ENCODE measurements around the gene RFX4.

Gene RFX4

DNA sequence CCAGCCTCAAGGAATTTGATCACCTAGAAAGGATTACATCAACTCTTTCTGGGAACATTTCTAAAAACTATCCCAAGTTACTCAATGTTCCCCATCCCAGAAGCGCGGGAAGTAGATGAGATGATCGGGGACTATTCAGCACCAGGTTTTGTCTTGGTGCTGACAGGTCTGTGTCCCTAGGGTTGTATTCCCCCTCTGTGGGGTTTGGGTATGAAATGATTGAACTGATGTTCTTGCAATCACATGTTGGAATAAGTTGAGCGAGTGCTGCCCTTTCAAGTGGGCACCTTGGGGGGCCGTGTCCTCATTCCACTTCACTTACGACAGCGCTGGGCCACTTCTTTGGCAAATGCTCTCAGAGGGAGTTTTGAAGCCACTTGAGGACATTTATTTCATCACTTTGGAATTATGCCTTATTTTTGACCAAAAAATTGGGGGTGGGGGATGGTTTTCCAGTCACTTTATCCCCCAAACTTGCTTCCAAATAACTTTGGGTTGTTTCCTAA, 69.8 kb downstream of the RFX4 start:
- peaks cover 9% of the 10 kb centered on the region for H3K27me3 ChIP-seq (ENCODE audit: control insufficient read depth, insufficient read depth, low read length)
- no peaks in the 10 kb centered on the region for H3K9me3 ChIP-seq (replicated peaks; ENCODE audit: low read length)
- no peak overlapping the region for H3K4me2 ChIP-seq (ENCODE audit: low read length)
- H3K9ac ChIP-seq (ENCODE audit: low read depth, low read length), result no peak overlapping the region
- H3K4me3 ChIP-seq (ENCODE audit: low read length), result no peak overlapping the region
- no peaks in the 10 kb centered on the region for H3K36me3 ChIP-seq (ENCODE audit: insufficient read depth, low read length)
- no peaks in the 10 kb centered on the region for H3K4me1 ChIP-seq (ENCODE audit: control insufficient read depth, insufficient read depth, low read length)

DNA sequence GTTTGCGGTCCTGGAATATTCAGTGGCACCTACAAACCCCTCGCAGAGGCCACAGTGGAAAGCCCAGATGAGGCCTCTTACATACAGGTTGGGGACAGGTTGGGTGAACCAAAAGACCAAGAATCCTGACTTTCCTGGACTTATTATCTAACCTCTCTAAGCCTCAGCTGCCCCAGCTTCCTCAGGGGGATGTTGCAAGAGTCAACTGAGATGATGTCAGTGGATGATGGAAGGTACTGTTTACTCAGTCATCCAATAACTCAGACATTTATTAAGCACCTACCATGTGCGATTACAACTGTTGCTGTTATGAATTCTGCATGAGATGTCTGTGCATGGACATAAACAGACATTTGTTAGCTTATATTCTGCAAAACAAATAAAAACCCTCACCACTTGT, 72.8 kb downstream of the RFX4 start:
- no peak overlapping the region for H3K4me2 ChIP-seq (ENCODE audit: low read length)
- H3K9ac ChIP-seq (ENCODE audit: low read depth, low read length), result no peak overlapping the region
- no peaks in the 10 kb centered on the region for H3K4me1 ChIP-seq (ENCODE audit: control insufficient read depth, insufficient read depth, low read length)
- H3K4me3 ChIP-seq (ENCODE audit: low read length), result no peak overlapping the region
- H3K36me3 ChIP-seq (ENCODE audit: insufficient read depth, low read length), result no peaks in the 10 kb centered on the region
- H3K9me3 ChIP-seq (replicated peaks; ENCODE audit: low read length), result no peaks in the 10 kb centered on the region
- peaks cover 4% of the 10 kb centered on the region for H3K27me3 ChIP-seq (ENCODE audit: control insufficient read depth, insufficient read depth, low read length)

GRCh38 chr12:106657488-106657887, 74.7 kb downstream of the RFX4 start:
- no peak overlapping the region for H3K9ac ChIP-seq (ENCODE audit: low read depth, low read length)
- H3K36me3 ChIP-seq (ENCODE audit: insufficient read depth, low read length), result no peaks in the 10 kb centered on the region
- H3K4me1 ChIP-seq (ENCODE audit: control insufficient read depth, insufficient read depth, low read length), result no peaks in the 10 kb centered on the region
- H3K27me3 ChIP-seq (ENCODE audit: control insufficient read depth, insufficient read depth, low read length), result peaks cover under 1% of the 10 kb centered on the region
- no peaks in the 10 kb centered on the region for H3K9me3 ChIP-seq (replicated peaks; ENCODE audit: low read length)
- H3K4me3 ChIP-seq (ENCODE audit: low read length), result no peak overlapping the region
- H3K4me2 ChIP-seq (ENCODE audit: low read length), result no peak overlapping the region

DNA sequence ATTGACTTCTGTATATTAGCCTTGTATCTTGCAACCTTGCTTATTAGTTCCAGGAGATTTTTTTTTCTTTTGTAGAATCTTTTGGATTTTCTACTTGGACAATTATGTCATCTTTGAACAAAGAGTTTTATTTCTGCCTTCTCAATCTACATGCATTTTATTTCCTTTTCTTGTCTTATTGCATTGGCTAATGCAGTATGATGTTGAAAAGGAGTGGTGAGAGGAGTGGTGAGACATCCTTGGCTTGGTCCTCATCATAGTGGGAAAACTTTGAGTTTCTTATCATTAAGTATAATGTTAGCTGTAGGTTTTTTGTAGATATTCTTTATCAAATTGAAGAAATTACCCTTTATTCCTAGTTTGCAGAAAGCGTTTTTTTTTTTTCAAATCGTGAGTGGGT, 80.6 kb downstream of the RFX4 start:
- Histone ChIP-seq H3K4me3 (ENCODE audit: low read length) (no peak overlapping the region), H3K9me3 (replicated peaks; ENCODE audit: low read length) (peaks cover 3% of the 10 kb centered on the region), H3K4me2 (ENCODE audit: low read length) (no peak overlapping the region), H3K9ac (ENCODE audit: low read depth, low read length) (no peak overlapping the region), H3K36me3 (ENCODE audit: insufficient read depth, low read length) (no peaks in the 10 kb centered on the region), H3K27me3 (ENCODE audit: control insufficient read depth, insufficient read depth, low read length) (no peaks in the 10 kb centered on the region), H3K4me1 (ENCODE audit: control insufficient read depth, insufficient read depth, low read length) (no peaks in the 10 kb centered on the region)

GRCh38 chr12:106669216-106669615, 86.4 kb downstream of the RFX4 start:
- Histone ChIP-seq H3K9ac (ENCODE audit: low read depth, low read length) (no peak overlapping the region), H3K36me3 (ENCODE audit: insufficient read depth, low read length) (no peaks in the 10 kb centered on the region), H3K4me2 (ENCODE audit: low read length) (no peak overlapping the region), H3K9me3 (replicated peaks; ENCODE audit: low read length) (no peaks in the 10 kb centered on the region), H3K4me3 (ENCODE audit: low read length) (no peak overlapping the region), H3K4me1 (ENCODE audit: control insufficient read depth, insufficient read depth, low read length) (no peaks in the 10 kb centered on the region), H3K27me3 (ENCODE audit: control insufficient read depth, insufficient read depth, low read length) (peaks cover 5% of the 10 kb centered on the region)

DNA sequence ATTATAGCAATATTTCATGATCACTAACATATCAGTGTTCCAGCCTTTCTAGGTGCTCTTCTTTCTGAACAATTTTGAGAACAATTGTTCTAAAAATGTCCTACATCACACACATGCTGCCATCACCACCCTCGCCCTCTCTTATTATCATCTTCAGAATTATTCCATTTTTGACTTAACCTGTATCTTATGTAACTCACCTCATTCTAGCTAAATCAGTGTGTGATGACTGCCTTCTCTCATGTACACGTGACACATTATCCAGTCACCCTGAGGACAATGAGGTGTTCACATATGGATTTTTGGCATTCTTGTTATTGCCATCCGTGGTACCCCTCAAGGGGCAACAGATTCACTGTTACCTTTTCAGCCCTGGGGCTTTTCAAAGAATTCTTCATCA, 87.3 kb downstream of the RFX4 start:
- Histone ChIP-seq H3K27me3 (ENCODE audit: control insufficient read depth, insufficient read depth, low read length) (peaks cover 5% of the 10 kb centered on the region), H3K4me3 (ENCODE audit: low read length) (no peak overlapping the region), H3K9me3 (replicated peaks; ENCODE audit: low read length) (no peaks in the 10 kb centered on the region), H3K4me2 (ENCODE audit: low read length) (no peak overlapping the region), H3K4me1 (ENCODE audit: control insufficient read depth, insufficient read depth, low read length) (no peaks in the 10 kb centered on the region), H3K36me3 (ENCODE audit: insufficient read depth, low read length) (no peaks in the 10 kb centered on the region), H3K9ac (ENCODE audit: low read depth, low read length) (no peak overlapping the region)

DNA sequence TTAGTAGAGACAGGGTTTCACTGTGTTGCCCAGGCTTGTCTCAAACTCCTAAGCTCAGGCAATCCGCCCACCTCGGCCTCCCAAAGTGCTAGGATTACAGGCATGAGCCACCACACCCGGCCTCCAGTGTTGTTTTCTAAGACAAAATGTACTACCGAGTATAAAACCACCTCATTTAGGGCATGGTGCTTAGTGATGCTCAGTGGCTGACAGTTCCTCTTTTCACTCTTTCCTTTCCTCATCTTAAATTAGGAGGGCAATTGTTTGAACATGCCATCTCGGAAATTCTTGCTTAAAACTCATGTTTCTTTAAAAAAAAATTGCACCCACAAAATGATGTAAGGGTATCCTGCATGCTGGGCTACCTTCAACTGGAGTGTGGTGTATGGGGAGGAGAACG, 89.0 kb downstream of the RFX4 start:
- no peak overlapping the region for H3K4me2 ChIP-seq (ENCODE audit: low read length)
- peaks cover 5% of the 10 kb centered on the region for H3K27me3 ChIP-seq (ENCODE audit: control insufficient read depth, insufficient read depth, low read length)
- H3K9ac ChIP-seq (ENCODE audit: low read depth, low read length), result no peak overlapping the region
- no peak overlapping the region for H3K4me3 ChIP-seq (ENCODE audit: low read length)
- no peaks in the 10 kb centered on the region for H3K4me1 ChIP-seq (ENCODE audit: control insufficient read depth, insufficient read depth, low read length)
- H3K9me3 ChIP-seq (replicated peaks; ENCODE audit: low read length), result no peaks in the 10 kb centered on the region
- H3K36me3 ChIP-seq (ENCODE audit: insufficient read depth, low read length), result no peaks in the 10 kb centered on the region

GRCh38 chr12:106672314-106673025, 89.7 kb downstream of the RFX4 start:
- Histone ChIP-seq H3K4me1 (ENCODE audit: control insufficient read depth, insufficient read depth, low read length) (no peaks in the 10 kb centered on the region), H3K9ac (ENCODE audit: low read depth, low read length) (no peak overlapping the region), H3K36me3 (ENCODE audit: insufficient read depth, low read length) (no peaks in the 10 kb centered on the region), H3K27me3 (ENCODE audit: control insufficient read depth, insufficient read depth, low read length) (peaks cover 5% of the 10 kb centered on the region), H3K4me3 (ENCODE audit: low read length) (no peak overlapping the region), H3K9me3 (replicated peaks; ENCODE audit: low read length) (no peaks in the 10 kb centered on the region), H3K4me2 (ENCODE audit: low read length) (no peak overlapping the region)

DNA sequence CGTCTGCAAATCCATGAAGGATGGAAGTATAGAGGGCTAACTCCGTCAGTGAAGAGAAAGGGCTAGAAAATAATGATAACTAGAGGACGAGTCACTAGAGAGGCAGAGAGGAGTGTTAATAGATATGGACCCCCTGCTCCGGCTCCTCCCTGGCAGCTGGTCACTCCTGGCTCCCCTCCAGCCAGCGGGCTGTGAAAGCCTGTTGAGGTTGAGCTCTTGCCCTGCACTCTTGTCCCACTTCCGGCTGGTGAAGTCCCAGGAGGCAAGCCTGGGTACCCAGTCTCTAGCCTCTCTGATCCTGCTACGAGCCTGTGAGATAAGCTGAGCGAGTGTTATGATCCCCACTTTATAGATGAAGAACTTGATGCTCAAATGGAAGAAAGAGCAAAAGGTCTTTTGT, 90.3 kb downstream of the RFX4 start:
- H3K9ac ChIP-seq (ENCODE audit: low read depth, low read length), result no peak overlapping the region
- peaks cover 5% of the 10 kb centered on the region for H3K27me3 ChIP-seq (ENCODE audit: control insufficient read depth, insufficient read depth, low read length)
- no peak overlapping the region for H3K4me3 ChIP-seq (ENCODE audit: low read length)
- no peak overlapping the region for H3K4me2 ChIP-seq (ENCODE audit: low read length)
- no peaks in the 10 kb centered on the region for H3K9me3 ChIP-seq (replicated peaks; ENCODE audit: low read length)
- H3K4me1 ChIP-seq (ENCODE audit: control insufficient read depth, insufficient read depth, low read length), result no peaks in the 10 kb centered on the region
- H3K36me3 ChIP-seq (ENCODE audit: insufficient read depth, low read length), result no peaks in the 10 kb centered on the region

GRCh38 chr12:106675651-106676435, 93.0 kb downstream of the RFX4 start:
- no peaks in the 10 kb centered on the region for H3K36me3 ChIP-seq (ENCODE audit: insufficient read depth, low read length)

DNA sequence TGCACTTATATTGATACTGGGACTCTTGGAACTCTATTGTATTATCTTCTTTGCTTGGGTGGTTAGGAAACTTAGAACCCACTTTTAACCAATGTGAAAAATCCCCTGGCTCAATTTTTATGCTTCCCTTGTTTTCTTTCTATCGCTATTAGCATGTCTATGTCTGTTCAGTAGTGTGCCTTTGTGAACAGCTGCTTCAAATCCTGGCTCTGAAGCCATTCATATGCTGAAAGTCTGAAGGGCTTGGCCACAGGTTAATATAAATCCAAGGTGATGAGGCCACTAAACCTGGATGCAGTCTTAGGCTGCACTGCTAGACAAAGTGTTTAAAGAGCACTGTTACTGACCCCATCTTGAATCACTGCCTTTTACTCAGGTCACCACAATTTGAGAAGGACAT, 96.8 kb downstream of the RFX4 start:
- H3K9me3 ChIP-seq (replicated peaks; ENCODE audit: low read length), result no peaks in the 10 kb centered on the region
- H3K4me1 ChIP-seq (ENCODE audit: control insufficient read depth, insufficient read depth, low read length), result no peaks in the 10 kb centered on the region
- H3K36me3 ChIP-seq (ENCODE audit: insufficient read depth, low read length), result no peaks in the 10 kb centered on the region
- H3K4me3 ChIP-seq (ENCODE audit: low read length), result no peak overlapping the region
- H3K27me3 ChIP-seq (ENCODE audit: control insufficient read depth, insufficient read depth, low read length), result no peaks in the 10 kb centered on the region
- no peak overlapping the region for H3K9ac ChIP-seq (ENCODE audit: low read depth, low read length)
- no peak overlapping the region for H3K4me2 ChIP-seq (ENCODE audit: low read length)

More at GRCh38 chr12:106675651-106676435, 93.0 kb downstream of the RFX4 start:
- H3K4me3 ChIP-seq (ENCODE audit: low read length), result no peak overlapping the region
- H3K9me3 ChIP-seq (replicated peaks; ENCODE audit: low read length), result no peaks in the 10 kb centered on the region
- H3K4me1 ChIP-seq (ENCODE audit: control insufficient read depth, insufficient read depth, low read length), result no peaks in the 10 kb centered on the region
- H3K4me2 ChIP-seq (ENCODE audit: low read length), result no peak overlapping the region
- no peak overlapping the region for H3K9ac ChIP-seq (ENCODE audit: low read depth, low read length)
- H3K27me3 ChIP-seq (ENCODE audit: control insufficient read depth, insufficient read depth, low read length), result peaks cover 5% of the 10 kb centered on the region

Measured in skeletal muscle satellite cell (primary cell).